GM19438 (cell line): ENCODE results near the gene RPL26.
"Not testable (repeated sequence)": the region's sequence is repeated elsewhere in the genome, so short reads cannot be mapped to it uniquely, and the experiment has no call there.

Experiments used
- ATAC-seq: cut with Tn5 transposase; IDR thresholded peaks from one replicate; pipeline ENCODE4 v1.9.1; 2021; ENCODE audit warnings: low read depth; ENCODE audit not compliant: unreplicated experiment

The RPL26 gene

DNA sequence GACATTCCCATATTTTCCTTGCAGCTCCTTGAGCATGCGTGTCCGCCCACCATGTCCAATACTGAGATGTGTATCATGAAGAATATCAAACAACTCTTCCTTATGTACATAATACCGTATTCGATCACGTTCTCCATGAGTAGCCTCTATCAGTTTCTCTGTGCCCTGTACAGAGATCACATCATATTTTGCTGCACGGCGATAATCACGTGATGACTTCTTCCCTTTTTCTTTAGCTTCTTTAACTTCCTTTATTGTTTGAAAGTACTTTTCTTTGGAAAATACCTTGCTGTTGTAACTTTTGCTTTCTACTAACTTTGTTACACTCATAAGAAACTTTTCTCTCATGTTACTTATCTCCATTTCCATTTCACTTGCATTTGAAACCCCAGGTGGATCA is 13.0 kb downstream of the RPL26 start:
- ATAC-seq, result no peak

GRCh38 chr17:8368193-8368592 is 14.8 kb downstream of the RPL26 start:
- ATAC-seq, result no peak

DNA sequence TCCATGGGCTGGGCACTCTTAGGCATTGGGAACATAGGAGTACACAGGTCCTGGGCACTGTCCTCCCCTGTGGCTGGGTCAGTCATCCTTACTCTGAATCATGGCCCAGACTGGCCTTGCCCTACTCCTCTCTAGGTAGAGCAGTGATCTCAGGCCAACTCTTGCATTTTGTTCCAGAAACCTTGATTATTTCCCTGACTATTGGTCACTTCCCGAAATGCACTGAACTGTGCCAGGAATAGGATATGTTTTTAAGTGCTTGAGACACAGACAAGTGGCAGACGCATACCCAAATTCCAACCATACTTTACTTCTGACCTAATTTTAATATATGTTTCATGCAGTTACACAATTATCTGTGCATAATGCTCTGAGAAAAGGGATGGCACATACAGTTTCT is 16.8 kb downstream of the RPL26 start:
- ATAC-seq, result no peak

GRCh38 chr17:8365143-8365542 is 17.9 kb downstream of the RPL26 start:
- no peak for ATAC-seq

- ATAC-seq, result no peak
Measured at GRCh38 chr17:8362651-8363332, 20.2 kb downstream of the RPL26 start.

DNA sequence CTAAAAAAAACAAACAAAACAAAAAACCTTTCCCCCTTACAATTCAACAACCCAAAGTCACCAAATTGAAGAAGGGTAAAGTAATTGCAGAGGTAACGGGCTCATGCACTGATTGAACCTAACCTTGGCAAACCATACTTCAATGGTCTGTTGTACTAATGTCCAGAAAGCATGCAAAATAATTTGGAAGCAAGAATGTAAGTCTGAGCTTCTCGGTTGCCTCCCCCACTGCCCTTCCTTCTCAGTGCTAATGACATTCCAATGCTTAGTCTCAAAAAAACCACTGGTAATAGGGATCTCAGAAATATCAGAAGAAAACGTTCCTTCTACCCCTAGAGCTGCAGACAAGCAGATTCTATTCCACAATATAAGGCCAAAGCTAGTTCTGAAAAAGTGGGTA is 22.2 kb downstream of the RPL26 start:
- ATAC-seq, result no peak

DNA sequence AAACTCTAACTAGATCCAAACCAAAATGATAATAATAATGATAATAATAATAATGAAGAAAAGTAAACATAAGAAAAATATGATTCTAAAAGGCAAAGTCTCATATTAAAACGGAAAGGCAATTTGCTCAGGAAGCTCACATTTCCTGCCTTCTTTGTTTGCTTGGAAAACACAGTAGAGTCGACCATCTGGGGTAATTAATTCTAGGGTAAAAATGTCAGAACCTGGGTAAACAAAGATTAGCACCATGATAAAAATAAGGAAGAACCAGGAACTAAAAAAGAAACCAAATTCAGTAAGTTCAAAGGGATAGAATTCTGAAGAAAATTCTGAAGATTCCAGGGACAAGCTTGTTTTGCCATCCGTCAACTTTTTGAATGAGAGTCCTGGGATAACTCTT is 22.7 kb downstream of the RPL26 start:
- no peak for ATAC-seq

DNA sequence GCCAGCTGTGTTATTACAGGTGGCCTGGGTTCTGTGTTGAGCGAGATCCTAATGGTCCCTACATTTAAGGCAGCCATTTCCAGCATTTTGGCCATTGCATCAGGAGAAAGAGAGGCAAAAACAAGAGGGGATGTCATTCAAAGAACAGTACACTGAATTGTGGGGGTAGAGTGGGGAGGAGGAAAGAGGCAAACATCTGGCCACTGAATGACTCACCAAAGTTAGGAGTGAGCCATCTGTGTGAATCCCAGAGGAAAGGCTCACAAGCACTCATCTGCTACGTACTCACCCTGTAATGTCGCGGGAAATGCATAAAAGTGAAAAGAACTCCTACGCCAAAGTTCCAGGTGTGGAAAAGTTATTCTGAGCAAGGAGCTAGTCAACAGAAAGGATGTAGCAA is 23.2 kb downstream of the RPL26 start:
- no peak for ATAC-seq

DNA sequence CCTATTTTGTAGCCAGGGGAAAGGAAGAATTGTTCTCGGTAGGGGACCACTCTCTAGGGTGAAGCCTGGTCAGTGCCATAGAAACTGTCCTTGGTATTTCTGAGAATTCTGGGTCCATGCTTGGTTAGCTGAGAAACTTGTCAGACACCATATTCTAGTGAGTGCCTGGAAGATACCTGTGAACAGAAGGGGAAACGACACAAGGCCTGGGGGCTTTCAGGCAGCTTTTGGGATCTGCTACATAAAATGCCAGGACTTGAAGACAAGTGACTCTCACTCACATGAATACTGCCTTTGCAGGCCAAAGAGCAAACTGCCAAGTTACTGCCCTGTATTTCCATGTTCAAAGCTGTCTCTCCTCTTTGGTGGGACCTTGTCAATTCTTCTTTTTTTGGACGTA is 25.1 kb downstream of the RPL26 start:
- no peak for ATAC-seq

DNA sequence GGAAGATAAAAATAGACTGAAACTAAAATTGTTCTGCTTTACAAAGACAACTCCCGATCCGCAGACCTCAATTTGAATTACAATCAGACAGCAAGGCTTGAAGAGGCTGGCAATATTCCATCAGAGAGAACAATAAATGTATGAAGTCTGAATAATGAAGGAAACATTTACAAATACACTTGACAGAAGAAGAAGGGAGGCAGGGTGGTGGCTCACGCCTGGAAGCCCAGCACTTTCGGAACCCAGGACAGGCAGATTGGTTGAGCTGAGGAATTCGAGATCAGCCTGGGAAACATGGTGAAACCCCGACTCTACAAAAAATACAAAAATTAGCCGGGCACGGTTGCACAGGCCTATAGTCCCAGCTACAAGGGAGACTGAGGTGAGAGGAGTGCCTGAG is 28.8 kb downstream of the RPL26 start:
- ATAC-seq, result no peak

- no peak for ATAC-seq
Measured at GRCh38 chr17:8353736-8354135, 29.3 kb downstream of the RPL26 start.

- ATAC-seq, result no peak
Measured at GRCh38 chr17:8350339-8350738, 32.7 kb downstream of the RPL26 start.

DNA sequence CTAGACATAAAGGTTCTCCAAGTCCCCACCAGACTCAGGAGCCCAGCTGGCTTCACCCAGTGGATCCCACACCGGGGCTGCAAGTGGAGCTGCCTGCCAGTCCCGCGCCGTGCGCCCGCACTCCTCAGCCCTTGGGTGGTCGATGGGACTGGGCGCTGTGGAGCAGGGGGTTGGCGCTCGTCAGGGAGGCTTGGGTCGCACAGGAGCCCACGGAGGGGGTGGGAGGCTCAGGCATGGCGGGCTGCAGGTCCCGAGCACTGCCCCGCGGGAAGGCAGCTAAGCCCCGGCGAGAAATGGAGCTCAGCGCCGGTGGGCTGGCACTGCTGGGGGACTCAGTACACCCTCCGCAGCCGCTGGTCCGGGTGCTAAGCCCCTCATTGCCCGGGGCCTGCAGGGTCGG is 36.0 kb downstream of the RPL26 start:
- ATAC-seq, result not testable (repeated sequence)

- no peak for ATAC-seq
Measured at GRCh38 chr17:8345951-8346665, 36.9 kb downstream of the RPL26 start.

- no peak for ATAC-seq
Measured at GRCh38 chr17:8345052-8345690, 37.8 kb downstream of the RPL26 start.

DNA sequence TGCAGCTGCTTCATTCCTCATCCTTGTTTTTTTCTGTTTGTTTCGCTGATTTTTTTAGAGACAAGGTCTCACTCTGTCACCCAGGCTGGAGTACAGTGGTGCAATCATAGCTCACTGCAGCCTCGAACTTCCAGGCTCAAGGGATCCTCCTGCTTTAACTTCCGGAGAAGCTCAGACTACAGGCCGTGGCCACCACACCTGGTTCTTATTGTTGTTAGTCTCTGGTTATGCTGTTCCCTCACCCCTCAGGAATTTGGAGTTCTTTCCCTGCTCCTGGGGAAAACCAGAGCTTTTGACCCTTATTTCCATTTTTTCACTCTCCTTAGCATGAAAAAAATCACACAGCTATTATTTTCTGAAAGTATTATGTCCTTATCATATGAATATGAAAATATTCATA is 41.5 kb downstream of the RPL26 start:
- no peak for ATAC-seq

GRCh38 chr17:8339540-8339939 is 43.5 kb downstream of the RPL26 start, which contains the start of gene ODF4:
TSS of gene ODF4 (plus strand) at chr17:8339840. CDS start at chr17:8340052, 212 bp downstream.
- ATAC-seq, result no peak

- no peak for ATAC-seq
Measured at GRCh38 chr17:8338753-8339140, 44.2 kb downstream of the RPL26 start.

DNA sequence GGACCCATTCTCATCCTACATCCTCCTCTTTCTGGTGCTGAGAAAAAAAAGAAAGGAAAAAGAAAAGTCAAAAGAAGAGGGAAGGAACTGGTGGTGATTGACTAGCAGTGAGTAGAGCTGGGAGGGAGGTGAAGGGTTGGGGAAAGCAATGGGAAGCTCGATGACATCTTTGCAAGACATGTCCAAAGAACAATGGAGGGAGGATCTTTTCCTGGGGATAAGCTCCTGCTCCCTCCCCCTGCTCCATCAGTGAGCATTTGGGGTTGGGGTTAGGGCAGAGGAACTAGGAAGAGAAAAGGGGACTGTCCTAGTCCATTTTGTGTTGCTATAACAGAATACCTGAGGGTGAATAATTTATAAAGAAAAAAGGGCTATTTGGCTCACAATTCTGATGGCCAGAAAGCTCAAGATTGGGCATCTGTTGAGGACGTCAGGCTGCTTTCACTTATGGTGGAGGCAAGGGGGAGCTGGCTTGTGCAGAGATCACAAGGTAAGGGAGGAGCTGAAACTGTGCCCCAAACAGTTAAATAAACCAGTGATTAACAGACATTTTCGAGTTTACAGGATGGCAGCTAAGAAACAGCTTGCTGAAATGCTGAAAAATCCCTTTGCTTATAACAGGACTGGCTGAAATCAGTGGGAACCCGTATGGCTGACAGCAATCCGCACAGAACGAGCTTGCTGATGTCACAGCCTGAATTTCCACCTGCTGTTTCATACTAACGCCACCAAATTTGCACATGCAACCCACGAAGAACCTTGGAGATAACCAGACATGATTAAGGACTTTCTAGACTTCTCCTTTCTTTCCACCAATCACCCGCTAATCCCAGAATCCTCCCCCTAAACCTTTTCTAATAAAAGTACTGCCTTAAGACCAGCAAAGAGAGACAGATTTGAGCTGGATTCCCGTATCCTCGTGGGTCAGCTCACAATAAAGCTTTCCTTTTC is 44.9 kb downstream of the RPL26 start:
- ATAC-seq, result no peak

GRCh38 chr17:8333281-8333680 is 49.7 kb downstream of the RPL26 start:
- no peak for ATAC-seq

DNA sequence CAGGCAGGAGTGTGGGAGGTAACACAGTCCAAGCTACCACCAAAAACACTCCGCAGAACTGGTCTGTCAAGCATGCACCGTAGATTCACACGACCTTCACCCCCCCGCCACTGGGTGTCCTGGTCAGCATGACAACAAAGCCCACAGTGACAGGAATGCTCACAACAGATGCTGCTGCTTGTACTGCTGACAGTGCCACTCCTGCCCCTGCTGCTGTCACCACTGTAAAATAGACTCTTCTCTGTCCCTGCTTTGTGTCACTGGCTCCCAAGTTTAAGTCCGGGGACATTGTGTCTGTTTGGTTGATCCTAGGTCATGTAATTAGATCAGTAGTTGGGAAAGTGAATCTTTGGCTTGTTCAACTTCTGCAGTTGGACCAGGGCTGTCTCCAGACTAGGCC is 50.3 kb downstream of the RPL26 start:
- ATAC-seq, result no peak
